Stimulated activated effector memory CD8-positive, alpha-beta T cell treated with anti-CD3 and anti-CD28 coated beads, Interleukin-12 subunit alpha, Interleukin-12 subunit beta, amount 100 ng/mL, for 72 hours (primary cell): Measurements from ENCODE around the gene GTF2A1L.

Source experiments
- ATAC-seq: fragments of 150-1000 bp; cut with Tn5 transposase; 2 replicates; pipeline ENCODE4 v1.10.0; 2021
- DNase-seq, 2 donors: peaks; one replicate each; pipeline ENCODE4 v3.0.0; 2021 to 2022; ENCODE audit warnings: low spot score in 2 of 2
- H3K27ac Mint-ChIP-seq: one replicate; pipeline ENCODE4 v1.8.0; 2022; ENCODE audit warnings: mild to moderate bottlenecking, mixed read lengths
- H3K36me3 Mint-ChIP-seq: one replicate; pipeline ENCODE4 v1.8.0; 2022; ENCODE audit warnings: mild to moderate bottlenecking, mixed read lengths
- H3K4me1 Mint-ChIP-seq: one replicate; pipeline ENCODE4 v1.8.0; 2022; ENCODE audit warnings: mixed read lengths
- H3K4me3 Mint-ChIP-seq: one replicate; pipeline ENCODE4 v1.8.0; 2022; ENCODE audit warnings: mild to moderate bottlenecking, mixed read lengths
- H3K9me3 Mint-ChIP-seq: one replicate; pipeline ENCODE4 v1.8.0; 2022; ENCODE audit warnings: mixed read lengths

GTF2A1L gene, protein sequence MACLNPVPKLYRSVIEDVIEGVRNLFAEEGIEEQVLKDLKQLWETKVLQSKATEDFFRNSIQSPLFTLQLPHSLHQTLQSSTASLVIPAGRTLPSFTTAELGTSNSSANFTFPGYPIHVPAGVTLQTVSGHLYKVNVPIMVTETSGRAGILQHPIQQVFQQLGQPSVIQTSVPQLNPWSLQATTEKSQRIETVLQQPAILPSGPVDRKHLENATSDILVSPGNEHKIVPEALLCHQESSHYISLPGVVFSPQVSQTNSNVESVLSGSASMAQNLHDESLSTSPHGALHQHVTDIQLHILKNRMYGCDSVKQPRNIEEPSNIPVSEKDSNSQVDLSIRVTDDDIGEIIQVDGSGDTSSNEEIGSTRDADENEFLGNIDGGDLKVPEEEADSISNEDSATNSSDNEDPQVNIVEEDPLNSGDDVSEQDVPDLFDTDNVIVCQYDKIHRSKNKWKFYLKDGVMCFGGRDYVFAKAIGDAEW

DNA sequence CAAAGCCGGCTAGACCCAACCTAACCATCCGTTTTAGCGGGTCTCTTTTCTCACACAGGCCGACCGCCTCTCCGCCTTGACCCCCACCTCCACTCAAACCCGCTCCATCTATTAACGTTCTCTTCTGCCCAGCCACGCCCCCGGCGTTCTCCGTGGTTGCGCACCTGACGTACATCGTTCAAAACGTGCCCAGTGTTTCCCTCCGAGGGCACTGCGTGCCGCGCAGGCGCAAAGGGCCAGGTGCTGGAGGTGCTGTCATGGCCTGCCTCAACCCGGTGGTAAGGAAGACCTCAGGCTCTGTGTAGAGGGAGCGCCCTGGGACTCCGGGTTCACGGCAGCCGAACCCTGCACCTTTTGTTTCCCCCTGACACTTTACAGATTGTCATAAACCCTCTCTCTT, at the start of gene GTF2A1L:
Gene GTF2A1L (plus strand): TSS at position 239 of the 400 bp plus-strand sequence. CDS start 19 bp downstream, at position 258.
- Mint-ChIP-seq H3K27ac (no peak within 1 kb of the TSS), H3K4me3 (no peak within 1 kb of the TSS), H3K4me1 (peaks cover 5% of the 10 kb centered on the region), H3K36me3 (no peaks in the 10 kb centered on the region), H3K9me3 (no peaks in the 10 kb centered on the region)
- DNase-seq (no peak), ATAC-seq (peak; percentile 21)

DNA sequence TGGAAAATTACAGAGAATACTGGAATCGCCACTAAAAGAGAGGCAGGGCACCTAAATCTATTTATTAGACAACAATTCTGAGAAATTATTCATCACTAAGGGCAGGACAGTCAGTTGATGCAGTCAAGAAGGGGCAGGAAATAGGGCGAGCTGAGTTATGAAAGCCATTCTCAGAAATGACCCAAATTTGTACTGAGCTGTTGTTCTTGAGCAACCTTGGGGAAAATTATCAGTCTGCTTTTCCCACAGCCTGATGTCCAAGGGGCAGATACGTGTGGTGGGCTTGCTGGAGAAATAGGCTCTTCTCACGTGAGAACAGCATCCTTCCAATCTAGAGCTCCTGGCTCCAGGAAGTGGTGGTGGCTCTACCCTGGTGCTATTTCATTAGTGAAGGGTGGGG, 49.1 kb upstream of the GTF2A1L start:
- DNase-seq: no peak
- no peaks in the 10 kb centered on the region for H3K9me3 Mint-ChIP-seq
- H3K36me3 Mint-ChIP-seq: no peaks in the 10 kb centered on the region
- peaks cover 8% of the 10 kb centered on the region for H3K4me1 Mint-ChIP-seq
- peak; percentile 56 for ATAC-seq
- H3K27ac Mint-ChIP-seq: no peak overlapping the region
- no peak overlapping the region for H3K4me3 Mint-ChIP-seq

DNA sequence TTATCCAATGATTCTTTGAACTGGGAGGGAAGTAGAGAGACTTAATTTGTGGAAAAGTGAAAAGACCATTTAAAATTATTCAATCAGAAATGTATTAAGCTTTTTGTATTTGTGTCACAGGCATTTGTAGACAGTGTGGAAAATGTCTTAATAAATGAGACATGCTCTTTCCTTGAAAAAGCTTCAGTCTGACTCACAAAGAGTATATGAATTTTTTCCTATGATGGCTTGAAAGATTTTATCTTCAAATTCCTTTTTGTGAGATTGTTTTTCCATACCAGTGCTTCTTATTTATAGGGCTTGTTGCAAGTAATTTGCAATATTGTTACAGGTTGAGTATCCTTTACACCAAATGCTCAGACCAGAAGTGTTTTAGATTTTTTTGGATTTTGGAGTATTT, 48.2 kb upstream of the GTF2A1L start:
- Mint-ChIP-seq H3K4me3 (no peak overlapping the region), H3K36me3 (no peaks in the 10 kb centered on the region), H3K4me1 (peaks cover 8% of the 10 kb centered on the region), H3K9me3 (no peaks in the 10 kb centered on the region), H3K27ac (no peak overlapping the region)
- ATAC-seq: no peak
- DNase-seq: no peak

DNA sequence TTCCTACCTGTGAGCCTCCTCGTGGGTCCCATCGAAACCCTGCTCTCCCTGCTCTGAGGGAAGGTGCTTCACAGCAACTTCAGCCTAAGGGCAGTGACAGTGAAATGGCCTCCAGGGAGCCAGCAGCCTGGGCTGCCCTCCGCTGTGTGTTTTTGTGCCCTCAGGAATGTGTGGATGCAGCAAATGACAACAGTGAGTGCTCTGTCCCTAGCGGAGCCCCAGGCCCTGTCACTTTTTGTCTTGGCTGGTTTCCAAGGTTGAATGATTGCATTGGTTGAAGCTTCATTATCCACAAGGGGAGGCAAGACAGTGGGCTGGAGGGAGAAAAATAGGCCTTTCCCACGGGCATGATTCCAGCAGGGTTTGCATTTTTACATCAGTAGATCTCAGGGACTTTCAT, 44.8 kb upstream of the GTF2A1L start:
- H3K4me1 Mint-ChIP-seq: peaks cover 8% of the 10 kb centered on the region
- no peak for ATAC-seq
- no peaks in the 10 kb centered on the region for H3K9me3 Mint-ChIP-seq
- H3K36me3 Mint-ChIP-seq: no peaks in the 10 kb centered on the region
- DNase-seq: no peak
- H3K4me3 Mint-ChIP-seq: no peak overlapping the region
- H3K27ac Mint-ChIP-seq: no peak overlapping the region

DNA sequence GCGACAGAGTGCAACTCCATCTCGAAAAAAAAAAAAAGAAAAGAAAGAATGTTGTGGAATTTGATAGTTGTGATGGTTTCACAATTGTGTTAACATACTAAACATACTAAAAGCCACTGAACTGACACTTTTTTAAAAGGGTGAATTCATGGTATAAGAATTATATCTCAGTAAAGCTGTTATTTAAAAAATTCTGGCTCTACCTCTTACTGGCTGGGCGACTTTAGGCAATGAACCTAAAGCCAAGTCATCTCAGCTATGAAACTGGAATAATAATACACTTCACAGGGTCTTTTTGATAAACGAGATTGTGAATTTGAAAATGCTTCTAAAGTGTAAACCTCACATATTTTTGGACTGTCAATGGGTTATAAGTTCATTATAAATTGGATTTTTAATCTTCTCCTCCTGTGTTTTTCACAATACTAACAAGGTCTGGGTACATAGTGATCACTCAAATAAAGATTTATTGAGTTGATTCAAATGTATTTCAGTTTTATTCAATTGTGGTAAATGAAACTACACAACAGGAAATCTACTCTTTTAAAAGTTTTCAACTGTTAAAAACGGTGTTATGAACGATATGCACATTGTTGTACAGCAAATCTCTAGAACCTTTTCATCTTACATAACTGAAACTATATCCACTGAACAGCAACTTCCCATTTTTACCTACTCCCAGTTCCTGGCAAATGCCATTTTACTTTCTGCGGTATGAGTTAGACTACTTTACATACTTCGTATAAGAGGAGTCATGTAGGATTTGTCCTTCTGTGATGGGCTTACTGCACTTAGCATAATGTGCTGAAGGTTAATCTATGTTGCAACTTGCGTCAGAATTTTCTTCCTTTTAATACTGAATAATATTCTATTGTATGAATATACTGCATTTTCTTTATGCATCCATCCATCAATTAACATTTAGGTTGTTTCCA, 43.0 kb upstream of the GTF2A1L start:
- Mint-ChIP-seq H3K4me1 (no peaks in the 10 kb centered on the region), H3K36me3 (no peaks in the 10 kb centered on the region), H3K4me3 (no peak overlapping the region), H3K9me3 (no peaks in the 10 kb centered on the region), H3K27ac (peak overlapping the region; percentile 32)
- ATAC-seq: peak; percentile 65
- DNase-seq: no peak

DNA sequence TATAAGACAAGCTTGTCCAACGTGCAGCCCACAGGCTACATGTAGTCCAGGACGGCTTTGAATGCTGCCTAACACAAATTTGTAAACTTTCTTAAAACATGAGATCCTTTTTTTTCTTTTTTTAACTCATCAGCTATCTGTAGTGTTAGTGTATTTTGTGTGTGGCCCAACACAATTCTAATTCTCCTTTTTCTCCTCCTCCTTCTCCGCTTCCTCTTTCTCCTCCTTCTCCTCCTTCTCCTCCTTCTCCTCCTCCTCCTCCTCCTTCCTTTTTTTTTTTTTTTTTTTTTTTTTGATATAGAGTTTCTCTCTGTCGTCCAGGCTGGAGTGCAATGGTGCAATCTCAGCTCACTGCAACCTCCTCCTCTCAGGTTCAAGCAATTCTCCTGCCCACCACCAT, 39.3 kb upstream of the GTF2A1L start:
- H3K36me3 Mint-ChIP-seq: no peaks in the 10 kb centered on the region
- H3K4me3 Mint-ChIP-seq: no peak overlapping the region
- ATAC-seq (no peak), DNase-seq (no peak)
- no peaks in the 10 kb centered on the region for H3K9me3 Mint-ChIP-seq
- H3K27ac Mint-ChIP-seq: no peak overlapping the region
- no peaks in the 10 kb centered on the region for H3K4me1 Mint-ChIP-seq

DNA sequence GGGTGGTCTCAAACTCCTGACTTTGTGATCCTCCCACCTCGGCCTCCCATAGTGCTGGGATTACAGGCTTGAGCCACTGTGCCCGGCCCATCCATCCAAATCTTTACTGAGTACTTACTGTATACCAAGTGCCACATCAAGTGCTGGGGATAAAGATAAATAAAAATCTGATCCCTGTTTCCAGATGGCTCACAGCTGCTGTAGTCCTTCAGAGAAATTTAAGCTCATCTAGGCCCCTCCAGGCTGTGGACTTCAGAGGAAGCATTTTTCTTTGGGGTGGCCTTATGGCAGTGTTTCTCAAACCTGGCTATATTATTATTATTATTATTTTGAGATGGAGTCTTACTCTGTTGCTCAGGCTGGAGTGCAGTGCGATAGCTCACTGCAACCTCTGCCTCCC, 33.7 kb upstream of the GTF2A1L start:
- Mint-ChIP-seq H3K4me1 (peaks cover 6% of the 10 kb centered on the region), H3K27ac (no peak overlapping the region), H3K4me3 (no peak overlapping the region), H3K36me3 (no peaks in the 10 kb centered on the region), H3K9me3 (no peaks in the 10 kb centered on the region)
- ATAC-seq (no peak), DNase-seq (no peak)

DNA sequence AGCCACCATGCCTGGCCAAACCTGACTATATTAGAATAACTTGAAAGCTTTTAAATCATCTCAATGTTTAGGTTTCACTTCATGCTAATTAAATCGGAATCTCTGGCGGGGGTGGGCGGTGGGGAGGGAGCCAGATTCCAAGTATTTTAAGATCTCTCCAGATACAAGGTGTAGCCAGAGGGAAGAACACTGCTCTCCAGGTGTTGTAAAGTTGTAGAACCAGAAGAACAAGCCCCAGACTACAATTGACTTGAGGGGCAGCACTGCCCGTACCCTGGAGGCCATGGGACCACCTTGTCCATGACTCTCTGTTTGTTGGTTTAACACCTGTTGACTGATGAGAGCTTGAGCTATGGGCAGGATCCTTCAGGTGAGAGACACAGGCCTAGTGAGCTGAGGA, 33.1 kb upstream of the GTF2A1L start:
- Mint-ChIP-seq H3K27ac (no peak overlapping the region), H3K4me1 (peaks cover 6% of the 10 kb centered on the region), H3K36me3 (no peaks in the 10 kb centered on the region), H3K9me3 (no peaks in the 10 kb centered on the region), H3K4me3 (no peak overlapping the region)
- DNase-seq (no peak), ATAC-seq (no peak)

DNA sequence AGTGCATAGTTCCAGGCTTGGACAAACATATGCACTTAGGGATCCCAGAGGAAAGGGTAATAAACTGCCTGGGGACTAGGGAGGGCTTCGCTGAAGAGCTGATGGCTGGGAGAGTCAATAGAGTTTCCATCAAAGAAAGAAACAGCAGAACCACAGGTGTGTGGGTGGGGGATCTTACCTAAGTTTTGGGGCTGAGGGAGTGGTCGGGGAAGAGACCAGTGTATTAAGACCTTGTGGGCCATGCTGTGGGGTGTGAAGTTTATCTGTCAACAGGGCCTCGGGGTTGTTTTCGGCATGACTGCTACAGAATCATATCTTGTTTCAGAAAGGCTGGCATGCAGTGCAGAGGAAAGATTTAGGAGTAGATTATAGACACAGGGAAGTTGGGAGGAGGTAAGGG, 31.2 kb upstream of the GTF2A1L start:
- Mint-ChIP-seq H3K4me3 (no peak overlapping the region), H3K9me3 (no peaks in the 10 kb centered on the region), H3K36me3 (no peaks in the 10 kb centered on the region), H3K27ac (no peak overlapping the region), H3K4me1 (peaks cover 6% of the 10 kb centered on the region)
- DNase-seq (no peak), ATAC-seq (no peak)

DNA sequence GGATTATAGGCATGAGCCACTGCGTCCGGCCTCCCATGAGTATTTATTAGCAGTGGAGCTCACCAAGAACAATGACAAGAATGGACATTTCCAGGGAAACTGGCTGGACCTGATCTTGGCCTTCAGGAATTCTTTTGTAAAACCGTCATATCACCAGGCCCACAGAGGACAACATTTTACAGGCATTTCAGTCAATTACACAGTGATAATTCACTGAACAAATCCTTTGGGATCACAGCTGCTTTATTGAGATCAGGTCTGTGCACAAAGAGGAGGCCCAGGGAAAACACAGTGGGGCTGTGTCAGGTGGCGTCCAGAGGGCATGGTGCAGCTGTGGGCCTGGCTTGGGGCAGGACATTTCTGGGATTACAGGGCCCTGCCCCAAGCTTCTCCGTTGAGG, 30.1 kb upstream of the GTF2A1L start:
- Mint-ChIP-seq H3K4me1 (peaks cover 6% of the 10 kb centered on the region), H3K27ac (no peak overlapping the region), H3K4me3 (no peak overlapping the region), H3K36me3 (no peaks in the 10 kb centered on the region), H3K9me3 (no peaks in the 10 kb centered on the region)
- ATAC-seq: no peak
- no peak for DNase-seq

DNA sequence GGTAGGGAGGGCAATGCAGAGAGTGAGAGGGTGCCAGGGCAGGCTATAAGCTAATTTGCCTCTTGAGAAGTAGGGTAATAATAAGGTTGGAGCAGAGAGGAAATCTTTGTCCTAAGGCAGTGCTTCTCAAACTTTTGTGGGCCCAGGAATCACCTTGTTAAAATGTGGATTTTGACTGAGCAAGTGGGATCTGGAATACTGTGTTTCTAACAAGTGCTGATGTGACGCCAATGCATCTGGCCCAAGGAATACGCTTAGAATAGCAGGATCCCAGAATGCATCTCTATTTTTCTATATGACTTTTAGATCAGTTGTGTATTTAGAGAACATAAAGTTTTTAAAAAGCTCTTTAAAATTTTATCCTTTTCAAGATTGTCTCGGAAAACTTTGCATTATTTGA, 29.7 kb upstream of the GTF2A1L start:
- Mint-ChIP-seq H3K36me3 (no peaks in the 10 kb centered on the region), H3K27ac (no peak overlapping the region), H3K9me3 (no peaks in the 10 kb centered on the region), H3K4me1 (peaks cover 6% of the 10 kb centered on the region), H3K4me3 (no peak overlapping the region)
- DNase-seq (no peak), ATAC-seq (no peak)

DNA sequence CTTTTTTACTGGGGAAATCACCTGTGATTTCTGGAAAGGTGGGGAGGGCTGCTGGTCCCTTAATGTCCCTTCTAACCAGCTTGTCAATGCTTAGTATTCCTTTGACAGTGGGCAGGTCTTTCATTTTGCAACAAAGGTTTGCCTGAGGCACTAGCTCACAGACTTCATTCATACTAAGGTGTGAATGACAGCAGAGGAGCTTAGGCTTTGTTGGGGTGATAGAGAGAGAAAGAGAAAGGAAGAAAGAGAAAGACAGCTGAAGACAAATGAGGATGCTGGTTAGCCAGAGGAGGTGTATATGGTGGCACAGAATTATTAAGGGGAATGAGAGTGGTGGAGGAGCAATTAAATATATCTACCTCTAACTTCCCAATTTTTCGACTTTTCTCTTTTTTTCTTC, 28.9 kb upstream of the GTF2A1L start:
- H3K4me1 Mint-ChIP-seq: peaks cover 6% of the 10 kb centered on the region
- DNase-seq (no peak), ATAC-seq (peak; percentile 24)
- no peak overlapping the region for H3K4me3 Mint-ChIP-seq
- H3K9me3 Mint-ChIP-seq: no peaks in the 10 kb centered on the region
- no peak overlapping the region for H3K27ac Mint-ChIP-seq
- no peaks in the 10 kb centered on the region for H3K36me3 Mint-ChIP-seq

DNA sequence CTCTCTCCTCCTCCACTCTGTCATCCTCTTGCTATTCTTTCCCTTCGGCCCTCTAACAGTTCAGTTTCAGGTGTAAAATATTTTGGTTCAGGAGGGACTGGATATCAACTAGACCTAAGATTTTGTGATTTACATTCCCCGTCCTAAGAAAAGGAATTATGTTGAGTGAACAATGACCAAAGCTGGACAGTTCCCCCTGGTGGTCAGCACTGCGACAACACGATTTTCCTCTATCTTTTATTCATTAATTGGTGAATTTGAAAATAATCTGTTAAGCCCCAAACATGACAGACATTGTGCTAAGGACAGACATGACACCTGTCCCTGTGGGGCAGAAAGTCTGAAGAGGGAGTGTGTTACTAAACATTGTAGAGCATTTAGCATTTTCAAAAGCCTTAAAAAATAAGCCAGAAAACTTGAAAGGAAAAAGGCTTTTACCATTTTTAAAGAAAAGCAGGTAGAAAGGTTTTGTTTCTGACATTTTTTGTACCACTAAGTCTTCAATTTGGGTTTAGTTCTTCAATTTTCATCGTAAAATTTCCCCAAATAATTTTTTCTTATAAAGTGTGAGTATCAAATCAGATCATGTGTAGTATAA, 28.4 kb upstream of the GTF2A1L start:
- peaks cover 6% of the 10 kb centered on the region for H3K4me1 Mint-ChIP-seq
- ATAC-seq (no peak), DNase-seq (no peak)
- H3K4me3 Mint-ChIP-seq: no peak overlapping the region
- no peak overlapping the region for H3K27ac Mint-ChIP-seq
- no peaks in the 10 kb centered on the region for H3K9me3 Mint-ChIP-seq
- H3K36me3 Mint-ChIP-seq: no peaks in the 10 kb centered on the region

DNA sequence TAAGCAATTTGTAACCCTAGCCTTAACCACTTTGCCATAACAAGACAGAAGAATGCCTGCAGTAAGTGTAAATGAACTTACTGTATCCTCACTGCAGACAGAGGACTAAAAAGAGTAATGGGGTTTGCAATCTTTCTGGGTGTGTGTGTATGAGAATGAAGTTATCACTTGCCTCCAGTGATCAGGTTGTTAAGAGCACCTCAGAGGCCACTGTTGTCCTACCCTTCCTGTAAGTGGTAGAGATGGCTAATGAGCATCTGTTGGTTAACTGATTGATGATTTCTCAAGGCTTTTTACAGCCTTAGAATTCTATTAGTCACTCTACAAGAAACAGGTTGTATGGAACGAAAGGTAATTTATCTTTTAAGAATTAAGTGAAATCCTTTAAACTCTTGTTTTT, 27.6 kb upstream of the GTF2A1L start:
- peaks cover 6% of the 10 kb centered on the region for H3K4me1 Mint-ChIP-seq
- no peak overlapping the region for H3K4me3 Mint-ChIP-seq
- no peaks in the 10 kb centered on the region for H3K9me3 Mint-ChIP-seq
- no peak for ATAC-seq
- H3K36me3 Mint-ChIP-seq: no peaks in the 10 kb centered on the region
- no peak for DNase-seq
- no peak overlapping the region for H3K27ac Mint-ChIP-seq

DNA sequence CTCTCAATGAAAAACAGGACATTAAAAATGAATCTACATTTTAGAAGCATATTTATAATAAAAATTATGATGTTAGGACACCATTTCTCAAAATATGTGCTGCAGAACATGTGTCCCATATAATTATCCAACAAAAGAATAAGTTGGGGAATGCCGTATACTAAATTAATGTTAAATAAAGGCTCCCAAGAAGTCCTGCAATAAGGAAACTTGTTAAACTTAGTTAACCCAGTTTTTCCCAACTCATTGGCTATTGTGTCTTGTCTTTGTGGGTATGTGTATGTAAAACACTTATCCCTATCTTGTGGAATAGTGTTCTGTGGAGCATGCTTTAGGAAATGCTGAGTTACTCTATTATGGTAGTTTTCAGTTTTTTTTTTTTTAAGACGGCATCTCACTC, 25.6 kb upstream of the GTF2A1L start:
- H3K4me3 Mint-ChIP-seq: no peak overlapping the region
- H3K4me1 Mint-ChIP-seq: no peaks in the 10 kb centered on the region
- H3K27ac Mint-ChIP-seq: no peak overlapping the region
- ATAC-seq (no peak), DNase-seq (no peak)
- H3K36me3 Mint-ChIP-seq: no peaks in the 10 kb centered on the region
- no peaks in the 10 kb centered on the region for H3K9me3 Mint-ChIP-seq
